ENCODE data around the gene ZNF212. TPM values are rescaled to one million over a fixed set of nuclear protein-coding genes. Genes with fewer than 3 reads are reported as not detected.

The ZNF212 gene
- total RNA-seq (10 to 100 TPM in 1 of 2 donors, 1 to 10 TPM in 1; 7.8 to 11.7 TPM), polyA plus RNA-seq (10 to 100 TPM in 1 of 2 donors, 1 to 10 TPM in 1; 8.6 to 11.6 TPM)
- long read RNA-seq, donor 1, transcript ZNF212-201 (5 exons, 2,810 nt), result major isoform, 20 of 21 reads
- long read RNA-seq, donor 1, partial matches to known transcripts, result 0 of 21 reads
- long read RNA-seq, donor 1, other reads (novel, unspliced or antisense), result 1 of 21 reads
- long read RNA-seq, donor 2, partial matches to known transcripts, result 0 of 6 reads
- long read RNA-seq, donor 2, other reads (novel, unspliced or antisense), result 3 of 6 reads

DNA sequence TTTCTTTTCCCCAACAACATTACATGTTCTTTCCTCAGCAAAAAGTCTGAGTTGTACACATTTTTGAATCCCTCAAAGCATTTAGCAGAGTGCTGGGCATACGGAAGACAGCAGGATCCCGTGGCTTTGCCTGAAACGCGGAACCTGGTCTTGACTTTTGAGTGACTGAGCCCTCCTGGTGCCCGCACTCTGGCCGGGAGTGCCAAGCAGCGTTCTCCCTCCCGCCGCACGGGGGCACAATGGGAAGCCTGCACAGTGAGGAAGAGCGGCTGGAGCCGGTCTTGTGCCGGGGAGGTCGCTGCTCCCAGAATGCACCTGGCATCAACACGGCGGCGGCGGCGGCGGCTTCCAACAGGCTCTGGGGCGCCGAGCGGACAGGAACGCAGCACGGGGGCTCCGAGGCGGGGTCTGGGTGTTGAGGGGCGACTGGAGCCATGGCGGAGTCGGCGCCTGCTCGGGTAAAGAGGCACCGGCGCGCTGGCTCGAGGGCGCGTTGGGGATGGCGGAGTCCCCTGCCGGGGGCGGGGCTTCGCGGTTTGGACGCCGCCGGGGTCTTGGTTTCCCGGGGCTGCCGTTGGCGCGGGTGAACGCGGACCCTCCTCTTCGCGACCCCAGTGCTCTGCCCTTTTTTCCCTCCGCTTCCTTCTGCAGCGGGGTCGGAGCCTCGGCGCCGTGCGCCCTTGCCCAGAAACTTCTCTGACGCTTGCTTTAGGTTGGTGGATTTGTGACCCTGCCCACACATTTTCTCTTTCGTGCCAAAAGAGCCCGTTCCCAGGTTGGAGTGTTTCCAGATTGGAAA, at the start of gene ZNF212:
ZNF212 (plus strand) TSS at position 307 of the 799 bp plus-strand sequence; CDS start at position 435, 128 bp downstream.
- H3K36me3 ChIP-seq (ENCODE audit: control insufficient read depth in 1 of 2, insufficient read depth in 2 of 2, low read length in 1 of 2), result no peaks in the 10 kb centered on the region
- no peaks in the 10 kb centered on the region for H3K27me3 ChIP-seq (ENCODE audit: control insufficient read depth in 1 of 2, insufficient read depth in 2 of 2, low read length in 1 of 2)
- intact Hi-C loops (cut with DNase I), result loop anchor here in 1 of 2 donors (5.0 kb wide), 1 partner anchor 42 kb away; the partner anchor contains the start of gene ZNF282
- no peak within 1 kb of the TSS for H3K27ac ChIP-seq (ENCODE audit: low read depth in 1 of 2, low read length in 2 of 2)
- 0% methylated on average over 55 to 64 of the region's 64 CpGs for WGBS, 2 donors
- peak within 1 kb of the TSS; percentile 70 to 82 for H3K4me3 ChIP-seq (ENCODE audit: low read length in 2 of 2)
- H3K9me3 ChIP-seq (ENCODE audit: control insufficient read depth, low read length), result no peaks in the 10 kb centered on the region
- ATAC-seq (ENCODE audit: low FRiP score) (peak; percentile 100), DNase-seq (peak; percentile 94 to 96)
- H3K4me1 ChIP-seq (ENCODE audit: control insufficient read depth in 1 of 2, insufficient read depth in 2 of 2, low read length in 2 of 2), result no peaks in the 10 kb centered on the region

- Histone ChIP-seq H3K27ac (ENCODE audit: low read depth in 1 of 2, low read length in 2 of 2) (no peak overlapping the region), H3K4me1 (ENCODE audit: control insufficient read depth in 1 of 2, insufficient read depth in 2 of 2, low read length in 2 of 2) (no peaks in the 10 kb centered on the region), H3K27me3 (ENCODE audit: control insufficient read depth in 1 of 2, insufficient read depth in 2 of 2, low read length in 1 of 2) (no peaks in the 10 kb centered on the region), H3K4me3 (ENCODE audit: low read length in 2 of 2) (no peak overlapping the region), H3K9me3 (ENCODE audit: control insufficient read depth, low read length) (no peaks in the 10 kb centered on the region), H3K36me3 (ENCODE audit: control insufficient read depth in 1 of 2, insufficient read depth in 2 of 2, low read length in 1 of 2) (no peaks in the 10 kb centered on the region)
- 59 to 69% methylated on average over 5 of the region's 5 CpGs for WGBS, 2 donors
- intact Hi-C loops (cut with DNase I), result no loop called here
- ATAC-seq (ENCODE audit: low FRiP score) (no peak), DNase-seq (no peak)
Measured at GRCh38 chr7:149191851-149192250, 47.6 kb upstream of the ZNF212 start.

GRCh38 chr7:149194799-149195179, 44.7 kb upstream of the ZNF212 start:
- DNase-seq (no peak), ATAC-seq (ENCODE audit: low FRiP score) (no peak)
- H3K27ac ChIP-seq (ENCODE audit: low read depth in 1 of 2, low read length in 2 of 2), result peak overlapping the region in 1 of 2 donors; percentile 15
- H3K9me3 ChIP-seq (ENCODE audit: control insufficient read depth, low read length), result no peaks in the 10 kb centered on the region
- peaks cover 2 to 4% of the 10 kb centered on the region in 2 donors for H3K36me3 ChIP-seq (ENCODE audit: control insufficient read depth in 1 of 2, insufficient read depth in 2 of 2, low read length in 1 of 2)
- H3K4me1 ChIP-seq (ENCODE audit: control insufficient read depth in 1 of 2, insufficient read depth in 2 of 2, low read length in 2 of 2), result no peaks in the 10 kb centered on the region
- WGBS, 2 donors, result 86 to 93% methylated on average over 4 of the region's 4 CpGs
- peak overlapping the region in 1 of 2 donors; percentile 86 for H3K4me3 ChIP-seq (ENCODE audit: low read length in 2 of 2)
- H3K27me3 ChIP-seq (ENCODE audit: control insufficient read depth in 1 of 2, insufficient read depth in 2 of 2, low read length in 1 of 2), result no peaks in the 10 kb centered on the region
- intact Hi-C loops (cut with DNase I), result loop anchor here in 1 of 2 donors (5.0 kb wide), 1 partner anchor 43 kb away; the partner anchor contains the start of gene ZNF212

GRCh38 chr7:149195180-149196150, 44.0 kb upstream of the ZNF212 start, which contains the start of gene ZNF282:
Gene ZNF282 (plus strand): TSS chr7:149195546. CDS start chr7:149195590, 44 bp downstream.
- whole genome bisulfite sequencing, 2 donors, result 0% methylated on average over 53 to 97 of the region's 97 CpGs
- Histone ChIP-seq H3K27me3 (ENCODE audit: control insufficient read depth in 1 of 2, insufficient read depth in 2 of 2, low read length in 1 of 2) (no peaks in the 10 kb centered on the region), H3K36me3 (ENCODE audit: control insufficient read depth in 1 of 2, insufficient read depth in 2 of 2, low read length in 1 of 2) (peaks cover 4% of the 10 kb centered on the region in 2 donors), H3K4me1 (ENCODE audit: control insufficient read depth in 1 of 2, insufficient read depth in 2 of 2, low read length in 2 of 2) (no peaks in the 10 kb centered on the region), H3K27ac (ENCODE audit: low read depth in 1 of 2, low read length in 2 of 2) (peak within 1 kb of the TSS in 1 of 2 donors; percentile 66), H3K9me3 (ENCODE audit: control insufficient read depth, low read length) (no peaks in the 10 kb centered on the region), H3K4me3 (ENCODE audit: low read length in 2 of 2) (peak within 1 kb of the TSS; percentile 82 to 86)
- peak; percentile 97 for ATAC-seq (ENCODE audit: low FRiP score)
- DNase-seq, result peak; percentile 93 to 96
- intact Hi-C loops (cut with DNase I), result loop anchor here in 1 of 2 donors (5.0 kb wide), 1 partner anchor 42 kb away; the partner anchor contains the start of gene ZNF212

- intact Hi-C loops (cut with DNase I), result loop anchor here in 1 of 2 donors (5.0 kb wide), 1 partner anchor 41 kb away; the partner anchor contains the start of gene ZNF212
Measured at GRCh38 chr7:149196151-149196704, 43.2 kb upstream of the ZNF212 start.

GRCh38 chr7:149196705-149197171, 42.7 kb upstream of the ZNF212 start:
- Histone ChIP-seq H3K27ac (ENCODE audit: low read depth in 1 of 2, low read length in 2 of 2) (peak overlapping the region in 1 of 2 donors; percentile 30), H3K9me3 (ENCODE audit: control insufficient read depth, low read length) (no peaks in the 10 kb centered on the region), H3K4me3 (ENCODE audit: low read length in 2 of 2) (peak overlapping the region; percentile 82 to 86), H3K4me1 (ENCODE audit: control insufficient read depth in 1 of 2, insufficient read depth in 2 of 2, low read length in 2 of 2) (no peaks in the 10 kb centered on the region), H3K27me3 (ENCODE audit: control insufficient read depth in 1 of 2, insufficient read depth in 2 of 2, low read length in 1 of 2) (no peaks in the 10 kb centered on the region), H3K36me3 (ENCODE audit: control insufficient read depth in 1 of 2, insufficient read depth in 2 of 2, low read length in 1 of 2) (peaks cover 4 to 6% of the 10 kb centered on the region in 2 donors)
- WGBS, 2 donors, result 15 to 22% methylated on average over 7 of the region's 7 CpGs
- intact Hi-C loops (cut with DNase I), result loop anchor here in 1 of 2 donors (5.0 kb wide), 1 partner anchor 41 kb away; the partner anchor contains the start of gene ZNF212
- no peak for DNase-seq
- ATAC-seq (ENCODE audit: low FRiP score), result no peak

More at GRCh38 chr7:149196151-149196704, 43.2 kb upstream of the ZNF212 start:
- WGBS, 2 donors, result 3% methylated on average over 17 of the region's 17 CpGs
- Histone ChIP-seq H3K9me3 (ENCODE audit: control insufficient read depth, low read length) (no peaks in the 10 kb centered on the region), H3K27ac (ENCODE audit: low read depth in 1 of 2, low read length in 2 of 2) (peak overlapping the region in 1 of 2 donors; percentile 30), H3K4me3 (ENCODE audit: low read length in 2 of 2) (peak overlapping the region; percentile 82 to 86), H3K36me3 (ENCODE audit: control insufficient read depth in 1 of 2, insufficient read depth in 2 of 2, low read length in 1 of 2) (peaks cover 4 to 6% of the 10 kb centered on the region in 2 donors), H3K27me3 (ENCODE audit: control insufficient read depth in 1 of 2, insufficient read depth in 2 of 2, low read length in 1 of 2) (no peaks in the 10 kb centered on the region), H3K4me1 (ENCODE audit: control insufficient read depth in 1 of 2, insufficient read depth in 2 of 2, low read length in 2 of 2) (no peaks in the 10 kb centered on the region)
- ATAC-seq (ENCODE audit: low FRiP score), result no peak
- no peak for DNase-seq

- Histone ChIP-seq H3K27ac (ENCODE audit: low read depth in 1 of 2, low read length in 2 of 2) (no peak overlapping the region), H3K27me3 (ENCODE audit: control insufficient read depth in 1 of 2, insufficient read depth in 2 of 2, low read length in 1 of 2) (no peaks in the 10 kb centered on the region), H3K9me3 (ENCODE audit: control insufficient read depth, low read length) (no peaks in the 10 kb centered on the region), H3K4me1 (ENCODE audit: control insufficient read depth in 1 of 2, insufficient read depth in 2 of 2, low read length in 2 of 2) (no peaks in the 10 kb centered on the region), H3K36me3 (ENCODE audit: control insufficient read depth in 1 of 2, insufficient read depth in 2 of 2, low read length in 1 of 2) (peaks cover 4 to 6% of the 10 kb centered on the region in 2 donors), H3K4me3 (ENCODE audit: low read length in 2 of 2) (no peak overlapping the region)
- ATAC-seq (ENCODE audit: low FRiP score), result no peak
- no peak for DNase-seq
- 66 to 76% methylated on average over 4 of the region's 4 CpGs for whole genome bisulfite sequencing, 2 donors
- intact Hi-C loops (cut with DNase I), result loop anchor here in 1 of 2 donors (5.0 kb wide), 1 partner anchor 40 kb away; the partner anchor contains the start of gene ZNF212
Measured at GRCh38 chr7:149197675-149198074, 41.8 kb upstream of the ZNF212 start.
